ENCODE measurements around the gene P2RY2.

P2RY2 gene

GRCh38 chr11:73217131-73217809 is 811 bp upstream of the P2RY2 start:
- no peaks in the 10 kb centered on the region for H3K79me2 ChIP-seq (ENCODE audit: low read length)
- no peaks in the 10 kb centered on the region for H3K27me3 ChIP-seq (ENCODE audit: low read depth, low read length)
- no peak overlapping the region for H2AFZ ChIP-seq (ENCODE audit: low read depth, low read length)
- no peaks in the 10 kb centered on the region for H3K36me3 ChIP-seq (replicated peaks; ENCODE audit: low read depth, low read length)
- H3K27ac ChIP-seq (ENCODE audit: low read length): no peak overlapping the region
- H3K9me3 ChIP-seq (ENCODE audit: insufficient read depth, low read length): no peaks in the 10 kb centered on the region
- no peak overlapping the region for H3K4me2 ChIP-seq (ENCODE audit: low read length)
- TF ChIP-seq EZH2phosphoT487 (IDR thresholded peaks at IDR 0.05; ENCODE audit: low read depth): no peak
- TF ChIP-seq CTCF (IDR thresholded peaks at IDR 0.05; ENCODE audit: low read depth, low read length): no peak
- H3K4me1 ChIP-seq (ENCODE audit: low read length): peaks cover 16% of the 10 kb centered on the region
- H3K4me3 ChIP-seq (ENCODE audit: low read length): no peak overlapping the region
- no peaks in the 10 kb centered on the region for H4K20me1 ChIP-seq (ENCODE audit: insufficient read depth, low read length)
- H3K9ac ChIP-seq (ENCODE audit: low read length): no peak overlapping the region

- H3K9ac ChIP-seq (ENCODE audit: low read length): no peak overlapping the region
- H3K27ac ChIP-seq (ENCODE audit: low read length): no peak overlapping the region
- H3K4me1 ChIP-seq (ENCODE audit: low read length): peaks cover 16% of the 10 kb centered on the region
- H4K20me1 ChIP-seq (ENCODE audit: insufficient read depth, low read length): no peaks in the 10 kb centered on the region
- no peaks in the 10 kb centered on the region for H3K79me2 ChIP-seq (ENCODE audit: low read length)
- no peak for TF ChIP-seq EZH2phosphoT487 (IDR thresholded peaks at IDR 0.05; ENCODE audit: low read depth)
- TF ChIP-seq CTCF (IDR thresholded peaks at IDR 0.05; ENCODE audit: low read depth, low read length): no peak
- H2AFZ ChIP-seq (ENCODE audit: low read depth, low read length): no peak overlapping the region
- no peaks in the 10 kb centered on the region for H3K36me3 ChIP-seq (replicated peaks; ENCODE audit: low read depth, low read length)
- no peaks in the 10 kb centered on the region for H3K9me3 ChIP-seq (ENCODE audit: insufficient read depth, low read length)
- no peak overlapping the region for H3K4me3 ChIP-seq (ENCODE audit: low read length)
- H3K4me2 ChIP-seq (ENCODE audit: low read length): no peak overlapping the region
- H3K27me3 ChIP-seq (ENCODE audit: low read depth, low read length): no peaks in the 10 kb centered on the region
Observed at GRCh38 chr11:73217810-73218105, 323 bp upstream of the P2RY2 start.

GRCh38 chr11:73218830-73219215 is 742 bp downstream of the P2RY2 start:
- Histone ChIP-seq H4K20me1 (ENCODE audit: insufficient read depth, low read length) (no peaks in the 10 kb centered on the region), H3K9me3 (ENCODE audit: insufficient read depth, low read length) (no peaks in the 10 kb centered on the region), H3K27me3 (ENCODE audit: low read depth, low read length) (no peaks in the 10 kb centered on the region), H3K4me2 (ENCODE audit: low read length) (no peak overlapping the region), H3K9ac (ENCODE audit: low read length) (no peak overlapping the region), H3K27ac (ENCODE audit: low read length) (no peak overlapping the region), H3K79me2 (ENCODE audit: low read length) (no peaks in the 10 kb centered on the region), H3K36me3 (replicated peaks; ENCODE audit: low read depth, low read length) (no peaks in the 10 kb centered on the region), H3K4me3 (ENCODE audit: low read length) (no peak overlapping the region), H2AFZ (ENCODE audit: low read depth, low read length) (no peak overlapping the region), H3K4me1 (ENCODE audit: low read length) (peaks cover 16% of the 10 kb centered on the region)
- no peak for TF ChIP-seq CTCF (IDR thresholded peaks at IDR 0.05; ENCODE audit: low read depth, low read length)
- no peak for TF ChIP-seq EZH2phosphoT487 (IDR thresholded peaks at IDR 0.05; ENCODE audit: low read depth)

GRCh38 chr11:73219396-73220285 is 1.6 kb downstream of the P2RY2 start:
- H3K4me2 ChIP-seq (ENCODE audit: low read length): no peak overlapping the region
- peaks cover 10% of the 10 kb centered on the region for H3K4me1 ChIP-seq (ENCODE audit: low read length)
- H3K36me3 ChIP-seq (replicated peaks; ENCODE audit: low read depth, low read length): no peaks in the 10 kb centered on the region
- no peak overlapping the region for H3K27ac ChIP-seq (ENCODE audit: low read length)
- H4K20me1 ChIP-seq (ENCODE audit: insufficient read depth, low read length): no peaks in the 10 kb centered on the region
- no peak overlapping the region for H3K9ac ChIP-seq (ENCODE audit: low read length)
- no peaks in the 10 kb centered on the region for H3K27me3 ChIP-seq (ENCODE audit: low read depth, low read length)
- H3K4me3 ChIP-seq (ENCODE audit: low read length): no peak overlapping the region
- H3K79me2 ChIP-seq (ENCODE audit: low read length): no peaks in the 10 kb centered on the region
- TF ChIP-seq EZH2phosphoT487 (IDR thresholded peaks at IDR 0.05; ENCODE audit: low read depth) (no peak), CTCF (IDR thresholded peaks at IDR 0.05; ENCODE audit: low read depth, low read length) (no peak)
- no peaks in the 10 kb centered on the region for H3K9me3 ChIP-seq (ENCODE audit: insufficient read depth, low read length)
- H2AFZ ChIP-seq (ENCODE audit: low read depth, low read length): no peak overlapping the region
